Measurements from ENCODE around the gene SEC14L6. TPM values are rescaled to one million over a fixed set of nuclear protein-coding genes. Genes with fewer than 3 reads are reported as not detected.
A peak's percentile ranks its signal among the peaks of the same experiment; 100 is the strongest.

The SEC14L6 gene
- total RNA-seq, 2 experiments from 2014 or later, result not detected

DNA sequence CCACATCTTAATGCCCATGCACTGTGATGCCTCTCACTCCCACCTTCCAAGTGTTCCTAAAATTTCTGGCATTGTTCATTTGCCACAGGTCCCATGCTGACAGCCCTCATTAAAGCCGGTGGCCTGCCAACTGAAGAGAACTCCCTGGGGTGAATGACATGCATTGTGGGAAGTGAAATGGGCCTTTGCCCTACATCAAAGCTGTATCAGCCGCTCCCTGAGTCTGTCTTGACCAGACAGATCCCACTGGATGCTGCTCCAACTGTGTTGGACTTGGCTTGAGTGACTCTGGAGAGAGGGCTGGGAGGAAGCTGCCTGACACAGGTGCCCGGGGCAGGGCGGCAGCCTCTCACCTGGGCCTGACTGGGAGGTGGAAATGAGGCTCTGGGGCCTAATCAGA, 32.3 kb downstream of the SEC14L6 start:
- Mint-ChIP-seq H3K4me3 (no peak overlapping the region), H3K4me1 (no peaks in the 10 kb centered on the region), H3K9me3 (no peaks in the 10 kb centered on the region), H3K27ac (no peak overlapping the region), H3K27me3 (peaks cover 1% of the 10 kb centered on the region), H3K36me3 (ENCODE audit: low read depth) (no peaks in the 10 kb centered on the region)
- DNase-seq, result no peak
- ChIA-PET CTCF (no interaction called here), POLR2A (no interaction called here)

- H3K36me3 Mint-ChIP-seq (ENCODE audit: low read depth), result no peaks in the 10 kb centered on the region
- DNase-seq, result no peak
- ChIA-PET POLR2A (no interaction called here), CTCF (no interaction called here)
- H3K4me1 Mint-ChIP-seq, result no peaks in the 10 kb centered on the region
- H3K27ac Mint-ChIP-seq, result no peak overlapping the region
- peaks cover 1% of the 10 kb centered on the region for H3K27me3 Mint-ChIP-seq
- no peak overlapping the region for H3K4me3 Mint-ChIP-seq
- no peaks in the 10 kb centered on the region for H3K9me3 Mint-ChIP-seq
These were observed 33.1 kb downstream of the SEC14L6 start for GRCh38 chr22:30513462-30513861.

DNA sequence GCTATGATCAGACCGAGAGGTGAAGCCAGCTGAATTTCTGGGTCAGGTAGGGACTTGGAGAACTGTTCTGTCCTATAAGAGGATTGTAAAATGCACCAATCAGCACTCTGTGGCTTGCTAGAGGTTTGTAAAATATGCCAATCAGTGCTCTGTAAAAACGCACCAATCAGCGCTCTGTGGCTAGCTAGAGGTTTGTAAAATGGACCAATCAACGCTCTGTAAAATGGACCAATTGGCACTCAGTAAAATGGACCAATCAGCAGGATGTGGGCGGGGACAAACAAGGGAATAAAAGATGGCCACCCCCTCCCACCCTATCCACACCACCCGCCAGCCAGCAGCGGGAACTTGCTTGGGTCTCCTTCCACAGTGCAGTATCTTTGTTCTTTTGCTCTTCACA, 34.6 kb downstream of the SEC14L6 start:
- ChIA-PET POLR2A (no interaction called here), CTCF (interaction anchor here (0.7 to 0.8 kb wide), 3 partner anchors 12 to 85 kb away, joined by 3 read pairs; no protein-coding TSS in a partner anchor)
- H3K4me3 Mint-ChIP-seq, result no peak overlapping the region

GRCh38 chr22:30511109-30511508, 35.4 kb downstream of the SEC14L6 start:
- no peaks in the 10 kb centered on the region for H3K9me3 Mint-ChIP-seq
- CTCF ChIA-PET, result interaction anchor here (0.6 to 1.2 kb wide), 3 partner anchors 9 to 25 kb away, joined by 3 read pairs; no protein-coding TSS in a partner anchor

More for the DNA sequence above, 34.6 kb downstream of the SEC14L6 start:
- H3K27me3 Mint-ChIP-seq, result peaks cover 3% of the 10 kb centered on the region
- H3K27ac Mint-ChIP-seq, result no peak overlapping the region
- H3K4me1 Mint-ChIP-seq, result no peaks in the 10 kb centered on the region
- H3K9me3 Mint-ChIP-seq, result no peaks in the 10 kb centered on the region
- no peaks in the 10 kb centered on the region for H3K36me3 Mint-ChIP-seq (ENCODE audit: low read depth)
- DNase-seq, result no peak

GRCh38 chr22:30508216-30508615, 38.3 kb downstream of the SEC14L6 start:
- no peaks in the 10 kb centered on the region for H3K36me3 Mint-ChIP-seq (ENCODE audit: low read depth)
- DNase-seq, result no peak
- no peak overlapping the region for H3K4me3 Mint-ChIP-seq
- ChIA-PET CTCF (no interaction called here), POLR2A (no interaction called here)
- no peaks in the 10 kb centered on the region for H3K4me1 Mint-ChIP-seq
- H3K27ac Mint-ChIP-seq, result no peak overlapping the region
- no peaks in the 10 kb centered on the region for H3K9me3 Mint-ChIP-seq
- H3K27me3 Mint-ChIP-seq, result peaks cover 22% of the 10 kb centered on the region

More at GRCh38 chr22:30511109-30511508, 35.4 kb downstream of the SEC14L6 start:
- POLR2A ChIA-PET, result no interaction called here
- Mint-ChIP-seq H3K4me1 (no peaks in the 10 kb centered on the region), H3K27ac (no peak overlapping the region), H3K27me3 (peaks cover 7% of the 10 kb centered on the region), H3K36me3 (ENCODE audit: low read depth) (no peaks in the 10 kb centered on the region), H3K4me3 (no peak overlapping the region)
- DNase-seq, result no peak

DNA sequence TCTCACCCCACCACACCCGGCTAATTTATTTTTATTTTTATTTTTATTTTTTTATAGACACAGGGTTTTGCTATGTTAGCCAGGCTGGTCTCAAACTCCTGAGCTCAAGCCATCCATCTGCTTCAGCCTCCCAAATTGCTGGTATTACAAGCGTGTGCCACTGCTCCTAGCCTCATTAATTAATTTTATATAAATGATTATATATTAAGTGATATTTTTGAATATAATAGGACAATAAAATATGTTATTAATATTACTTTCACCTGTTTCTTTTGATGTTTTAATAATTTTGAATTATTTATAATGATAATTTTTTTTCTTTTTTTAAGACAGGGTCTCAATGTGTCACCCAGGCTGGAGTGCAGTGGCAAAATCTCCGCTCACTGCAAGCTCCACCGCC, 38.9 kb downstream of the SEC14L6 start:
- Mint-ChIP-seq H3K4me3 (no peak overlapping the region), H3K9me3 (no peaks in the 10 kb centered on the region), H3K36me3 (ENCODE audit: low read depth) (no peaks in the 10 kb centered on the region), H3K27ac (no peak overlapping the region), H3K27me3 (peaks cover 22% of the 10 kb centered on the region), H3K4me1 (no peaks in the 10 kb centered on the region)
- CTCF ChIA-PET, result no interaction called here
- DNase-seq, result no peak
- POLR2A ChIA-PET, result no interaction called here

GRCh38 chr22:30506507-30506968, 40.0 kb downstream of the SEC14L6 start:
- H3K4me1 Mint-ChIP-seq, result no peaks in the 10 kb centered on the region
- ChIA-PET CTCF (no interaction called here), POLR2A (no interaction called here)
- no peak overlapping the region for H3K4me3 Mint-ChIP-seq
- H3K27me3 Mint-ChIP-seq, result peaks cover 22% of the 10 kb centered on the region
- DNase-seq, result no peak
- H3K27ac Mint-ChIP-seq, result peak overlapping the region; percentile 50
- H3K9me3 Mint-ChIP-seq, result no peaks in the 10 kb centered on the region
- no peaks in the 10 kb centered on the region for H3K36me3 Mint-ChIP-seq (ENCODE audit: low read depth)

DNA sequence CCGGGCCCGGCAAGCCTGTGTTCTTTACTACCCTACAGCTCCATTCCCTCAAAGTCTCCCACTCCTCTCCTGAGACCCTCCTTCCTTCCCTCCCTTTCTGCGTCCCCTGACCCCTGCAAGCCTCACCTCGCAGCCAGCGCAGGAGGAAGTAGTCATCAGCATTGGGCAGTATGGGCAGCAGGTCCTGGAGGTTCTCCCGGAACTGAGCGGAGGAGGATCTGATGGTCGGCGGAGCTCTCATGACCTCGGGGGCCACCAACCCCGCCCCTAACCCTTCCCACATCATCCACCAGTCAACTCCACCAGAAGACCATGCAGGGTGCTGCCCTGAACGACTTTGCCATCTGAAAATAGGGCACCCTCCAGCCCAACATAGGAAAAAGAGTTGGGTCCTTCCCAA, 43.0 kb downstream of the SEC14L6 start:
- Mint-ChIP-seq H3K4me1 (no peaks in the 10 kb centered on the region), H3K36me3 (ENCODE audit: low read depth) (no peaks in the 10 kb centered on the region), H3K27me3 (peaks cover 20% of the 10 kb centered on the region), H3K9me3 (no peaks in the 10 kb centered on the region), H3K4me3 (no peak overlapping the region), H3K27ac (no peak overlapping the region)
- ChIA-PET CTCF (no interaction called here), POLR2A (no interaction called here)
- no peak for DNase-seq

GRCh38 chr22:30502911-30503310, 43.6 kb downstream of the SEC14L6 start:
- Mint-ChIP-seq H3K4me1 (no peaks in the 10 kb centered on the region), H3K27ac (no peak overlapping the region), H3K27me3 (peaks cover 20% of the 10 kb centered on the region), H3K9me3 (no peaks in the 10 kb centered on the region), H3K4me3 (no peak overlapping the region), H3K36me3 (ENCODE audit: low read depth) (no peaks in the 10 kb centered on the region)
- no peak for DNase-seq
- ChIA-PET POLR2A (no interaction called here), CTCF (no interaction called here)

DNA sequence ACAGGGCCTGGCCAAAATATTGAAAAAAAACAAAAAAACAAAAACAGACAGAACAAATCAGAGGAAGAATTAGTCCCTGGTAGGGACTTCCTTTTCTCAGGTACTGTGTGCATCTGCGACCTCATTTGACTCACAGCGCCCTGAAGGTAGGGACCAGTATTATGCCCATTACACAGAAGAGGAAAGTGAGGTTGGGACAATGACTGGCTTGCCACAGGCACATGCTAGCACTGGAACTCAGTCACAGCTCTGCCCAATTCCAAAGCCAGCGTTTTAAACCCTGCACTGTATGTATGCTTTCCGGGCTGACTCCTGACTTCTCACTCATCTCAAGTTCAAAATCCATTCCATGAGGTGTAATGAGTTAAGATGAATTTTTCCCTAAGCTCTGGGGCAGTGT, 44.4 kb downstream of the SEC14L6 start:
- no peak overlapping the region for H3K27ac Mint-ChIP-seq
- H3K4me3 Mint-ChIP-seq, result no peak overlapping the region
- no peaks in the 10 kb centered on the region for H3K4me1 Mint-ChIP-seq
- peaks cover 24% of the 10 kb centered on the region for H3K27me3 Mint-ChIP-seq
- ChIA-PET POLR2A (no interaction called here), CTCF (no interaction called here)
- H3K9me3 Mint-ChIP-seq, result no peaks in the 10 kb centered on the region
- no peaks in the 10 kb centered on the region for H3K36me3 Mint-ChIP-seq (ENCODE audit: low read depth)
- DNase-seq, result no peak

- H3K9me3 Mint-ChIP-seq, result no peaks in the 10 kb centered on the region
- H3K4me1 Mint-ChIP-seq, result no peaks in the 10 kb centered on the region
- POLR2A ChIA-PET, result no interaction called here
- H3K4me3 Mint-ChIP-seq, result no peak overlapping the region
- DNase-seq, result no peak
- H3K36me3 Mint-ChIP-seq (ENCODE audit: low read depth), result no peaks in the 10 kb centered on the region
- no peak overlapping the region for H3K27ac Mint-ChIP-seq
- H3K27me3 Mint-ChIP-seq, result peaks cover 18% of the 10 kb centered on the region
- CTCF ChIA-PET, result no interaction called here
These were observed 45.9 kb downstream of the SEC14L6 start for GRCh38 chr22:30500628-30501027.

DNA sequence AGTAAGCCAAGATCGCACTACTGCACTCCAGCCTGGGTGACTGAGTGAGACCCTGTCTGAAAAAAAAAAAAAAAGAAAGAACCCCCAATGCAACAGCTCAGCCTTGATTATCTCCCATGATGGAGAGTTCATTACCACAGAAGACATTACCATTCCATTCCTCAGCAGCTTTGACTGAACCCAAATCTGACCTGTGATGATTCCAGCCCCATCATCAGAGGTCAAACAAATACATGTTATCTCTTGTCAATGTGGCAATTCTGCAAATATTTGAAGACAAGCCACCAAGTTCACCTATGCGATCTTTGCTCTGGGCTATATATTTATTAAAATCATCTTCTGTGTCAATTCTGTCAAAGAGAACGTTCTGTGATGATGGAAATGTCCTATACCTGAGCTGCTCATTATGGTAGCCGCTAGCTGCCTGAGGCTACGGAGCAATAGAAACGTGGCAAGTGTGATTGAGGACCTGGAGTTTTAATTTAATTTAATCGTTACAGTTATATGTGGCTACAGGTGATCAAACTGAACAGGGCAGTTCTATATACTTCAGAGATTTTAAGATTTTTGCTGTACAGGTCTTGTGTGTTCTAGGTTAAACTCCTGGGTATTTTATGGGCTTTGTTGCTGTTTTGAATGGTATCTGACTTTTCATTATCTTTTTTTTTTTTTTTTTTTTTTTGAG, 48.9 kb downstream of the SEC14L6 start:
- H3K4me1 Mint-ChIP-seq, result no peaks in the 10 kb centered on the region
- H3K4me3 Mint-ChIP-seq, result no peak overlapping the region
- no peaks in the 10 kb centered on the region for H3K9me3 Mint-ChIP-seq
- CTCF ChIA-PET, result no interaction called here
- no peaks in the 10 kb centered on the region for H3K36me3 Mint-ChIP-seq (ENCODE audit: low read depth)
- POLR2A ChIA-PET, result no interaction called here
- no peak overlapping the region for H3K27ac Mint-ChIP-seq
- H3K27me3 Mint-ChIP-seq, result peaks cover 6% of the 10 kb centered on the region
- DNase-seq, result no peak

- ChIA-PET CTCF (interaction anchor here (0.5 kb wide), 1 partner anchor 52 kb away, joined by 3 read pairs; no protein-coding TSS in a partner anchor), POLR2A (no interaction called here)
- no peak overlapping the region for H3K27ac Mint-ChIP-seq
- H3K4me3 Mint-ChIP-seq, result no peak overlapping the region
- DNase-seq, result no peak
- H3K36me3 Mint-ChIP-seq (ENCODE audit: low read depth), result no peaks in the 10 kb centered on the region
- no peaks in the 10 kb centered on the region for H3K9me3 Mint-ChIP-seq
- no peaks in the 10 kb centered on the region for H3K4me1 Mint-ChIP-seq
- peaks cover 6% of the 10 kb centered on the region for H3K27me3 Mint-ChIP-seq
These were observed 51.3 kb downstream of the SEC14L6 start for GRCh38 chr22:30495041-30495784.

- ChIA-PET POLR2A (no interaction called here), CTCF (no interaction called here)
- Mint-ChIP-seq H3K4me3 (no peak overlapping the region), H3K4me1 (no peaks in the 10 kb centered on the region), H3K36me3 (ENCODE audit: low read depth) (no peaks in the 10 kb centered on the region), H3K9me3 (no peaks in the 10 kb centered on the region), H3K27me3 (peaks cover 2% of the 10 kb centered on the region), H3K27ac (no peak overlapping the region)
- no peak for DNase-seq
These were observed 54.4 kb downstream of the SEC14L6 start for GRCh38 chr22:30492144-30492543.
